Bronchial epithelial cell (primary cell): Measurements from ENCODE around the gene VSX1. TPM values are rescaled to one million over a fixed set of nuclear protein-coding genes. Genes with fewer than 3 reads are reported as not detected.

ENCODE experiments used
- DNase-seq: peaks from one replicate; pipeline ENCODE4 v3.0.0-alpha.2; 2010; ENCODE audit warnings: low read depth
- FAIRE-seq: peaks from 2 replicates; lab custom pipeline; 2011; peaks lifted over from hg19 to GRCh38; lab: Jason Lieb, UNC
- H3K27me3 ChIP-seq: 2 replicates; pipeline ENCODE4 v1.5.1; 2011; ENCODE audit warnings: low read length; ENCODE audit not compliant: control insufficient read depth, insufficient read depth
- H3K36me3 ChIP-seq: 2 replicates; pipeline ENCODE4 v1.5.1; 2011; ENCODE audit warnings: low read length; ENCODE audit not compliant: control insufficient read depth, insufficient read depth
- H3K4me3 ChIP-seq: 2 replicates; pipeline ENCODE4 v1.5.1; 2011; ENCODE audit warnings: mild to moderate bottlenecking, low read depth, low read length, control low read depth
- CTCF ChIP-seq: IDR thresholded peaks from 2 replicates; pipeline ENCODE4 v1.5.1; 2011; ENCODE audit warnings: mild to moderate bottlenecking, moderate library complexity, low read length, control low read depth, inconsistent platforms; ENCODE audit not compliant: insufficient read depth, severe bottlenecking
- total RNA-seq: library from RNA; depleted of rRNA; stranded (reverse); fragments of >200 nt; gene quantifications from 2 replicates; pipeline ENCODE4 v1.2.1, GENCODE V29; 2014

The VSX1 gene
- total RNA-seq, 1 donor from 2014 or later, result not detected

DNA sequence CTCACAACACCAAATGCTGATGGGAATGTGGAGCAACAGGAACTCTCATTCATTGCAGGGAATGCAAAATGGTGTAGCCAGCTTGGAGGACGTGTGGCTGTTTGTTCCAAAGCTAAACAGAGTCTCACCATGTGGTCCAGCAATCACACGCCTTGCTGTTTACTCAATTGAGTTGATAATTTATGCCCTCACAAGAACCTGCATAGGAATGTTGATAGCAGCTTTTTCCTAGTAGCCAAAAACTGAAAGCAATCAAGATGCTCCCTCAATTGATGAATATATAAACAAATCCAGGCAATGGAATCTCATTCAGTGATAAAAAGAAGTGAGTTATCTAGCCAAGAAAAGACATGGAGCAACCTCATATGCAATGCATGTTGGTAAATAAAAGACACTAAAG, 15.6 kb upstream of the VSX1 start:
- no peaks in the 10 kb centered on the region for H3K36me3 ChIP-seq
- DNase-seq (no peak), FAIRE-seq (no peak)
- H3K27me3 ChIP-seq, result no peaks in the 10 kb centered on the region
- no peak for TF ChIP-seq CTCF
- H3K4me3 ChIP-seq, result no peak overlapping the region

DNA sequence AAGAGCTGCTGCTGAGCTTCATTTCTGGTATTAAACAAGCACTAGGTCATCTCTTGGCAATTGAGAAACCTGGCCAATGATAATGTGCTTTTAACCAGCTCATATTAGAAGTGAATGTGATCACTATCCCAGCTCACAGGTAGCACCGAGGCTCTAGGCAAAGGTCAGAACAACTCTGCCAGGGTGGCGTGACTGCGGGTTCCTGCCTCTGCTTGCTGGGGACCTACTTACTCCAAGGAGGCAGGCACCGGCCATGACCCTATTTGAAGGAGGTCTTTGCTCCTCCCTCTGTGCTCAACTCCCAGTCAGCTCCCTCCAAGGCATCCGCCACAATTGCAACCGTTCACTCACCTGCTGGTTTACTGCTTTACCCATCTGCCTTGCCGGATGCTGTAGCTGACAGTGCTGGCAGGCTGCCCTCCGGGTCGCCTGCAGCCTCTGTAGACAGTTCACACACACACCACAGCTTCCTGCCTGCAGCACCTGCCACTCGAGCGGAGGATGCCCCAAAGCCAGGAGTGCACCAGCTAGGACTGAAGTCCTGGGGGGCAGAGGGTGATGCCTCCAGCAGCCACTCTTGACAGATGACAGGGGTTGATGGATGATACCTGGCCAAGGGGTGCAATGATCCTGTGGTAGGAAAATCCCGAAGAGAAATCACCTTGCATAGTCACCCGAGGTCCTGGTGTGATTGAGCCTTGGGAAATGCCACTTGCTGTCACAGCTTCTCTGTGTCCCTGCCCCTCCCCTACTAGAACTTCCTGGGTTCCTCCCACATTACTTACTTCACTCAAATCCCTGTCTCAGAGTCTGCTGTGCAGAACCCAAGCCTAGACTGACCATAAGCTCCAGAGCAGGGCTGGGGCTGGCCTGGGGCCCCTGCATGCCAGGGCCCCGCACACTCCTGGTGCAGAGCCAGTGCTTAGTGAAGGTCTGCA, 8.8 kb upstream of the VSX1 start:
- FAIRE-seq (peak; percentile 18), DNase-seq (no peak)
- H3K27me3 ChIP-seq, result peaks cover 3% of the 10 kb centered on the region
- H3K36me3 ChIP-seq, result no peaks in the 10 kb centered on the region
- TF ChIP-seq CTCF, result no peak
- H3K4me3 ChIP-seq, result no peak overlapping the region

GRCh38 chr20:25089662-25090061, 7.7 kb upstream of the VSX1 start:
- Histone ChIP-seq H3K36me3 (no peaks in the 10 kb centered on the region), H3K27me3 (peaks cover 9% of the 10 kb centered on the region), H3K4me3 (no peak overlapping the region)
- no peak for DNase-seq
- TF ChIP-seq CTCF, result no peak
- FAIRE-seq, result no peak

- no peak for FAIRE-seq
- Histone ChIP-seq H3K4me3 (no peak overlapping the region), H3K36me3 (no peaks in the 10 kb centered on the region), H3K27me3 (peaks cover 14% of the 10 kb centered on the region)
- no peak for DNase-seq
- no peak for TF ChIP-seq CTCF
Observed at GRCh38 chr20:25089096-25089495, 7.2 kb upstream of the VSX1 start.

DNA sequence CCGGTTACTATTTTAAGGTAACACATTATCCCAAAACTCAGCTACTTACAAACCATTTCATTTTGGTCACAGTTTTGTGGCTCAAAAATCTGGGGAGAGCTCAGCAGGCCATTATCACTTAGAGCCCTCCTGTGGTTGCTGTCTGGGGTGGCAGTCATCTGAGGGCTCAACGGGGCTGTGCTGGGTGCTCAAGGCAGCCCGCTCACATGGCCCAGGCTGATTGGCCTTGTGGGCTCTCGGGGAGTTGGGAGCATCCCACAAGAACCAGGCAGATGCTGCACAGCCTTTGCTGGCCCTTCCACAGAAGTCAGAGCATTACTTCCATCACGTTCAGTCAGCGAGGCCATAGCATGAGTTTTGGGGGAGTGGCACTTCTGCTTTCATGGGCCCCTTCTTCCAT, 6.3 kb upstream of the VSX1 start:
- Histone ChIP-seq H3K27me3 (peaks cover 22% of the 10 kb centered on the region), H3K36me3 (no peaks in the 10 kb centered on the region), H3K4me3 (no peak overlapping the region)
- FAIRE-seq (no peak), DNase-seq (no peak)
- no peak for TF ChIP-seq CTCF
